A673 (cell line): ENCODE data around the gene PROM1.

Experiments used
- EZH2 ChIP-seq: fragments of 200-600 bp; sonication (generic); IDR thresholded peaks from 2 replicates; pipeline ENCODE4 v1.6.1; 2017; ENCODE audit warnings: borderline replicate concordance, low read depth, mild to moderate bottlenecking, mixed read lengths, antibody characterized with exemption, low read length; ENCODE audit not compliant: poor library complexity, severe bottlenecking
- TF ChIP-seq, protein P1 (sequence below): fragments of 300-800, 200-600 bp; sonication (generic); conservative IDR thresholded peaks from 2 replicates; pipeline ENCODE4 v1.5.1; 2017; ENCODE audit warnings: low read depth, mild to moderate bottlenecking, antibody characterized with exemption, low read length, moderate library complexity, mixed read lengths

- TF ChIP-seq, protein P1, sequence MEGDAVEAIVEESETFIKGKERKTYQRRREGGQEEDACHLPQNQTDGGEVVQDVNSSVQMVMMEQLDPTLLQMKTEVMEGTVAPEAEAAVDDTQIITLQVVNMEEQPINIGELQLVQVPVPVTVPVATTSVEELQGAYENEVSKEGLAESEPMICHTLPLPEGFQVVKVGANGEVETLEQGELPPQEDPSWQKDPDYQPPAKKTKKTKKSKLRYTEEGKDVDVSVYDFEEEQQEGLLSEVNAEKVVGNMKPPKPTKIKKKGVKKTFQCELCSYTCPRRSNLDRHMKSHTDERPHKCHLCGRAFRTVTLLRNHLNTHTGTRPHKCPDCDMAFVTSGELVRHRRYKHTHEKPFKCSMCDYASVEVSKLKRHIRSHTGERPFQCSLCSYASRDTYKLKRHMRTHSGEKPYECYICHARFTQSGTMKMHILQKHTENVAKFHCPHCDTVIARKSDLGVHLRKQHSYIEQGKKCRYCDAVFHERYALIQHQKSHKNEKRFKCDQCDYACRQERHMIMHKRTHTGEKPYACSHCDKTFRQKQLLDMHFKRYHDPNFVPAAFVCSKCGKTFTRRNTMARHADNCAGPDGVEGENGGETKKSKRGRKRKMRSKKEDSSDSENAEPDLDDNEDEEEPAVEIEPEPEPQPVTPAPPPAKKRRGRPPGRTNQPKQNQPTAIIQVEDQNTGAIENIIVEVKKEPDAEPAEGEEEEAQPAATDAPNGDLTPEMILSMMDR = no peak
- no peak for TF ChIP-seq EZH2
Measured at GRCh38 chr4:16090096-16090705, 6.4 kb upstream of the PROM1 start.
